Amniotic stem cell (primary cell): ENCODE data around the gene ELK4.
A peak's percentile ranks its signal among the peaks of the same experiment; 100 is the strongest.

Experiments used
- DNase-seq: peaks from one replicate; lab custom pipeline; 2025; lab: John Stamatoyannopoulos, UW

Gene ELK4

GRCh38 chr1:205630241-205630640, 1.6 kb downstream of the ELK4 start:
- peak; percentile 25 for DNase-seq

- no peak for DNase-seq
Observed at GRCh38 chr1:205629751-205630150, 2.1 kb downstream of the ELK4 start.

- DNase-seq: no peak
Observed at GRCh38 chr1:205627956-205628355, 3.9 kb downstream of the ELK4 start.

GRCh38 chr1:205626216-205626615, 5.6 kb downstream of the ELK4 start:
- DNase-seq: no peak

GRCh38 chr1:205623646-205624045, 8.2 kb downstream of the ELK4 start:
- no peak for DNase-seq

- no peak for DNase-seq
Observed at GRCh38 chr1:205620269-205620668, 11.5 kb downstream of the ELK4 start.

GRCh38 chr1:205619376-205619775, 12.4 kb downstream of the ELK4 start:
- no peak for DNase-seq

- DNase-seq: no peak
Observed at GRCh38 chr1:205616563-205617293, 15.1 kb downstream of the ELK4 start.

- no peak for DNase-seq
Observed at GRCh38 chr1:205615789-205616188, 16.0 kb downstream of the ELK4 start.

GRCh38 chr1:205613854-205614412, 17.9 kb downstream of the ELK4 start:
- DNase-seq: no peak

- DNase-seq: no peak
Observed at GRCh38 chr1:205612556-205612955, 19.3 kb downstream of the ELK4 start.

GRCh38 chr1:205612104-205612503, 19.7 kb downstream of the ELK4 start:
- no peak for DNase-seq

GRCh38 chr1:205610901-205611466, 20.8 kb downstream of the ELK4 start:
- no peak for DNase-seq

GRCh38 chr1:205610036-205610435, 21.8 kb downstream of the ELK4 start:
- DNase-seq: no peak

- DNase-seq: no peak
Observed at GRCh38 chr1:205604825-205605505, 26.8 kb downstream of the ELK4 start.

GRCh38 chr1:205604059-205604458, 27.8 kb downstream of the ELK4 start:
- no peak for DNase-seq

GRCh38 chr1:205601205-205601604, 30.6 kb downstream of the ELK4 start:
- DNase-seq: no peak

- no peak for DNase-seq
Observed at GRCh38 chr1:205600085-205600484, 31.7 kb downstream of the ELK4 start.

GRCh38 chr1:205599669-205600042, 32.2 kb downstream of the ELK4 start:
- DNase-seq: no peak

GRCh38 chr1:205598841-205599668, 32.8 kb downstream of the ELK4 start:
- peak; percentile 69 for DNase-seq

- DNase-seq: no peak
Observed at GRCh38 chr1:205597691-205598314, 34.0 kb downstream of the ELK4 start.

- DNase-seq: no peak
Observed at GRCh38 chr1:205596876-205597275, 34.9 kb downstream of the ELK4 start.
